ACC112 (cell line): ENCODE data around the gene MYO3B.

Source experiments
- H2AFZ ChIP-seq: fragments of 200-600 bp; sonication (generic); one replicate; pipeline ENCODE4 v1.6.0; 2017; ENCODE audit warnings: antibody characterized with exemption, low read length; ENCODE audit not compliant: unreplicated experiment
- H3K27ac ChIP-seq: fragments of 200-600 bp; sonication (generic); 2 replicates; pipeline ENCODE4 v1.5.1; 2014; ENCODE audit warnings: low read depth, mild to moderate bottlenecking, antibody characterized with exemption, low read length, moderate library complexity
- H3K27me3 ChIP-seq: fragments of 200-600 bp; sonication (generic); 2 replicates; pipeline ENCODE4 v1.6.1; 2014; ENCODE audit warnings: mild to moderate bottlenecking, antibody characterized with exemption, low read length, moderate library complexity, mixed read lengths; ENCODE audit not compliant: insufficient read depth
- H3K36me3 ChIP-seq: fragments of 200-600 bp; sonication (generic); 2 replicates; pipeline ENCODE4 v1.6.1; 2016; ENCODE audit warnings: mild to moderate bottlenecking, antibody characterized with exemption, low read length, moderate library complexity, mixed read lengths; ENCODE audit not compliant: insufficient read depth
- H3K4me1 ChIP-seq: fragments of 200-600 bp; sonication (generic); one replicate; pipeline ENCODE4 v1.6.1; 2016; ENCODE audit warnings: low read length, mixed read lengths; ENCODE audit not compliant: insufficient read depth, unreplicated experiment, control insufficient read depth
- H3K4me3 ChIP-seq: fragments of 200-600 bp; sonication (generic); 2 replicates; pipeline ENCODE4 v1.5.1; 2014; ENCODE audit warnings: mild to moderate bottlenecking, low read depth, low read length
- H3K79me2 ChIP-seq: fragments of 200-600 bp; sonication (generic); one replicate; pipeline ENCODE4 v1.6.0; 2016; ENCODE audit warnings: low read length; ENCODE audit not compliant: control insufficient read depth, unreplicated experiment, insufficient read depth

MYO3B gene

GRCh38 chr2:170353723-170354122 is 175.8 kb downstream of the MYO3B start:
- Histone ChIP-seq H2AFZ (no peak overlapping the region), H3K79me2 (no peaks in the 10 kb centered on the region), H3K36me3 (no peaks in the 10 kb centered on the region), H3K4me1 (no peaks in the 10 kb centered on the region), H3K27ac (no peak overlapping the region), H3K4me3 (no peak overlapping the region), H3K27me3 (peaks cover 36% of the 10 kb centered on the region)

- Histone ChIP-seq H3K79me2 (no peaks in the 10 kb centered on the region), H2AFZ (no peak overlapping the region), H3K4me3 (no peak overlapping the region), H3K36me3 (no peaks in the 10 kb centered on the region), H3K4me1 (no peaks in the 10 kb centered on the region), H3K27me3 (peaks cover 42% of the 10 kb centered on the region), H3K27ac (no peak overlapping the region)
Observed at GRCh38 chr2:170354388-170354787, 176.4 kb downstream of the MYO3B start.

GRCh38 chr2:170354855-170355780 is 177.2 kb downstream of the MYO3B start:
- Histone ChIP-seq H3K27ac (no peak overlapping the region), H3K27me3 (peaks cover 48% of the 10 kb centered on the region), H3K79me2 (no peaks in the 10 kb centered on the region), H2AFZ (no peak overlapping the region), H3K4me3 (no peak overlapping the region), H3K36me3 (no peaks in the 10 kb centered on the region), H3K4me1 (no peaks in the 10 kb centered on the region)

- H3K4me1 ChIP-seq = peaks cover 10% of the 10 kb centered on the region
- H3K36me3 ChIP-seq = no peaks in the 10 kb centered on the region
- no peak overlapping the region for H3K4me3 ChIP-seq
- no peak overlapping the region for H2AFZ ChIP-seq
- peaks cover 25% of the 10 kb centered on the region for H3K27me3 ChIP-seq
- H3K27ac ChIP-seq = no peak overlapping the region
- H3K79me2 ChIP-seq = no peaks in the 10 kb centered on the region
Observed at GRCh38 chr2:170359466-170359865, 181.5 kb downstream of the MYO3B start.

- H2AFZ ChIP-seq = no peak overlapping the region
- peaks cover 32% of the 10 kb centered on the region for H3K27me3 ChIP-seq
- H3K79me2 ChIP-seq = no peaks in the 10 kb centered on the region
- H3K36me3 ChIP-seq = no peaks in the 10 kb centered on the region
- no peak overlapping the region for H3K27ac ChIP-seq
- peaks cover 10% of the 10 kb centered on the region for H3K4me1 ChIP-seq
- no peak overlapping the region for H3K4me3 ChIP-seq
Observed at GRCh38 chr2:170360546-170361089, 182.7 kb downstream of the MYO3B start.

GRCh38 chr2:170361090-170361936 is 183.4 kb downstream of the MYO3B start:
- no peak overlapping the region for H2AFZ ChIP-seq
- H3K4me1 ChIP-seq = peaks cover 10% of the 10 kb centered on the region
- H3K4me3 ChIP-seq = no peak overlapping the region
- no peak overlapping the region for H3K27ac ChIP-seq
- H3K36me3 ChIP-seq = no peaks in the 10 kb centered on the region
- peaks cover 39% of the 10 kb centered on the region for H3K27me3 ChIP-seq
- H3K79me2 ChIP-seq = no peaks in the 10 kb centered on the region

- H3K4me3 ChIP-seq = no peak overlapping the region
- H3K4me1 ChIP-seq = peaks cover 10% of the 10 kb centered on the region
- no peak overlapping the region for H2AFZ ChIP-seq
- no peak overlapping the region for H3K27ac ChIP-seq
- no peaks in the 10 kb centered on the region for H3K36me3 ChIP-seq
- peaks cover 50% of the 10 kb centered on the region for H3K27me3 ChIP-seq
- no peaks in the 10 kb centered on the region for H3K79me2 ChIP-seq
Observed at GRCh38 chr2:170362313-170362870, 184.4 kb downstream of the MYO3B start.

GRCh38 chr2:170362871-170363631 is 185.1 kb downstream of the MYO3B start:
- Histone ChIP-seq H2AFZ (no peak overlapping the region), H3K36me3 (no peaks in the 10 kb centered on the region), H3K27ac (no peak overlapping the region), H3K4me1 (peaks cover 10% of the 10 kb centered on the region), H3K79me2 (no peaks in the 10 kb centered on the region), H3K4me3 (no peak overlapping the region), H3K27me3 (peaks cover 56% of the 10 kb centered on the region)

GRCh38 chr2:170365003-170365402 is 187.1 kb downstream of the MYO3B start:
- Histone ChIP-seq H3K4me3 (no peak overlapping the region), H3K27me3 (peaks cover 61% of the 10 kb centered on the region), H3K4me1 (peaks cover 10% of the 10 kb centered on the region), H2AFZ (no peak overlapping the region), H3K27ac (no peak overlapping the region), H3K79me2 (no peaks in the 10 kb centered on the region), H3K36me3 (no peaks in the 10 kb centered on the region)

GRCh38 chr2:170365686-170366085 is 187.7 kb downstream of the MYO3B start:
- H3K27me3 ChIP-seq = peaks cover 59% of the 10 kb centered on the region
- H3K4me3 ChIP-seq = no peak overlapping the region
- no peak overlapping the region for H3K27ac ChIP-seq
- no peak overlapping the region for H2AFZ ChIP-seq
- peaks cover 10% of the 10 kb centered on the region for H3K4me1 ChIP-seq
- no peaks in the 10 kb centered on the region for H3K79me2 ChIP-seq
- H3K36me3 ChIP-seq = no peaks in the 10 kb centered on the region
